GM12891 (cell line): ENCODE results near the gene UNC119B.

Experiments used
- PAX5 ChIP-seq: IDR thresholded peaks from 2 replicates; pipeline ENCODE4 v1.6.1; 2011; ENCODE audit warnings: low read length, moderate library complexity, mild to moderate bottlenecking; ENCODE audit not compliant: insufficient read depth, severe bottlenecking
- POLR2A ChIP-seq: IDR thresholded peaks from 2 replicates; pipeline ENCODE4 v1.6.1; 2011; ENCODE audit warnings: low read depth, low read length, control low read depth
- POLR2AphosphoS5 ChIP-seq: IDR thresholded peaks from 2 replicates; pipeline ENCODE4 v1.6.1; 2011; ENCODE audit warnings: low read depth, low read length, control low read depth
- TAF1 ChIP-seq: IDR thresholded peaks from 2 replicates; pipeline ENCODE4 v1.6.1; 2011; ENCODE audit warnings: low read depth, low read length, control low read depth

DNA sequence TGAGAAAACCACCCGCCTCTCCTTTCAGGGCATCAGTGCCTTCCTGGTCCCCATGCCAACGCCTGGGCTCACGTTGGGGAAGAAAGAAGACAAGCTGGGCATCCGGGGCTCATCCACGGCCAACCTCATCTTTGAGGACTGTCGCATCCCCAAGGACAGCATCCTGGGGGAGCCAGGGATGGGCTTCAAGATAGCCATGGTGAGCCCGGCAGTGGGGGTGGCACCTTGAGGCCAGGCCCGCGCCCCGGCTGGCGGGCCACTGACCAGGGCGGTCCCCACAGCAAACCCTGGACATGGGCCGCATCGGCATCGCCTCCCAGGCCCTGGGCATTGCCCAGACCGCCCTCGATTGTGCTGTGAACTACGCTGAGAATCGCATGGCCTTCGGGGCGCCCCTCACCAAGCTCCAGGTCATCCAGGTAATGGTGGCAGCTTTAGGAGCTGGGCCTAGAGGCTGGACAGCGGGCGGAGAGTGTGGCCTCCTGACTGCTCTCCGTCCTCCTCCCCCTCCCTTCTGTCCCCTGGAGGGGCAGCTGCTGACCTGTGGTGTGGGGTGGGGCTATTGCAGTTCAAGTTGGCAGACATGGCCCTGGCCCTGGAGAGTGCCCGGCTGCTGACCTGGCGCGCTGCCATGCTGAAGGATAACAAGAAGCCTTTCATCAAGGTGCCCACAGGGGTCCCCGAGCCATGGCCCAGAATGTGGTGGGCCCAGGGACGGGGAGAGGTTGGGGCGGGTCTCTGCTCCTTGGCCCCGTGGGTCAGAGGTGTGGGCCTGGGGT is 28.2 kb downstream of the UNC119B start:
- TF ChIP-seq TAF1 (no peak), POLR2AphosphoS5 (no peak), POLR2A (no peak), PAX5 (no peak)
